Measurements from ENCODE around the gene SEMA4A. TPM values are rescaled to one million over a fixed set of nuclear protein-coding genes. Genes with fewer than 3 reads are reported as not detected.
"Not testable (repeated sequence)": the region's sequence is repeated elsewhere in the genome, so short reads cannot be mapped to it uniquely, and the experiment has no call there.

Gene SEMA4A
- total RNA-seq, 4 donors from 2014 or later = 1.7 to 4.1 (median 2.6) TPM

GRCh38 chr1:156121005-156121404 lies 32.4 kb upstream of the SEMA4A start:
- TF ChIP-seq POLR2AphosphoS5 (IDR thresholded peaks at IDR 0.05) = peak in 1 of 2 donors; percentile 16
- H3K36me3 ChIP-seq = peaks cover 0 to 19% (median 0%) of the 10 kb centered on the region in 4 donors
- peaks cover 82 to 98% (median 97%) of the 10 kb centered on the region in 4 donors for H3K4me1 ChIP-seq
- DNase-seq (ENCODE audit: extremely low spot score); H3K27me3 ChIP-seq; H3K9me3 ChIP-seq; intact Hi-C loops (cut with DNase I): not testable (repeated sequence)
- peak overlapping the region; percentile 92 to 100 (median 96) for H3K27ac ChIP-seq (replicated peaks in 1 of 4)
- H3K4me3 ChIP-seq = peak overlapping the region; percentile 53 to 97 (median 83)
- 36% methylated on average over 4 of the region's 4 CpGs for whole genome bisulfite sequencing

GRCh38 chr1:156121457-156121856 lies 31.9 kb upstream of the SEMA4A start:
- Histone ChIP-seq H3K4me3 (peak overlapping the region; percentile 46 to 69 (median 58)), H3K36me3 (peaks cover 0 to 19% (median 0%) of the 10 kb centered on the region in 4 donors), H3K27ac (replicated peaks in 1 of 4) (peak overlapping the region; percentile 92 to 100 (median 96)), H3K9me3 (no peaks in the 10 kb centered on the region), H3K4me1 (peaks cover 86 to 100% (median 100%) of the 10 kb centered on the region in 4 donors), H3K27me3 (no peaks in the 10 kb centered on the region)
- TF ChIP-seq POLR2AphosphoS5 (IDR thresholded peaks at IDR 0.05) = no peak
- TF ChIP-seq POLR2A (IDR thresholded peaks at IDR 0.05; ENCODE audit: low read depth) = no peak
- no peak for TF ChIP-seq CTCF (IDR thresholded peaks at IDR 0.05)
- no peak for TF ChIP-seq EP300 (IDR thresholded peaks at IDR 0.05)
- WGBS = 65% methylated on average over 4 of the region's 4 CpGs
- no peak for DNase-seq (ENCODE audit: extremely low spot score)
- intact Hi-C loops (cut with DNase I) = no loop called here

GRCh38 chr1:156122086-156122485 lies 31.3 kb upstream of the SEMA4A start:
- Histone ChIP-seq H3K36me3 (peaks cover 0 to 19% (median 0%) of the 10 kb centered on the region in 4 donors), H3K4me1 (peaks cover 91 to 100% (median 100%) of the 10 kb centered on the region in 4 donors), H3K27ac (replicated peaks in 1 of 4) (peak overlapping the region; percentile 92 to 100 (median 96)), H3K4me3 (peak overlapping the region; percentile 46 to 69 (median 58)), H3K9me3 (no peaks in the 10 kb centered on the region), H3K27me3 (no peaks in the 10 kb centered on the region)
- 36% methylated on average over 4 of the region's 4 CpGs for WGBS
- intact Hi-C loops (cut with DNase I) = no loop called here
- DNase-seq (ENCODE audit: extremely low spot score) = no peak
- TF ChIP-seq CTCF (IDR thresholded peaks at IDR 0.05) (no peak), POLR2A (IDR thresholded peaks at IDR 0.05; ENCODE audit: low read depth) (no peak), EP300 (IDR thresholded peaks at IDR 0.05) (no peak), POLR2AphosphoS5 (IDR thresholded peaks at IDR 0.05) (no peak)

GRCh38 chr1:156122519-156123355 lies 30.6 kb upstream of the SEMA4A start:
- peak overlapping the region; percentile 46 to 69 (median 58) for H3K4me3 ChIP-seq
- H3K27ac ChIP-seq (replicated peaks in 1 of 4) = peak overlapping the region; percentile 92 to 100 (median 96)
- H3K36me3 ChIP-seq = peaks cover 0 to 19% (median 0%) of the 10 kb centered on the region in 4 donors
- 17% methylated on average over 12 of the region's 14 CpGs for WGBS
- no peaks in the 10 kb centered on the region for H3K27me3 ChIP-seq
- no peak for TF ChIP-seq POLR2A (IDR thresholded peaks at IDR 0.05; ENCODE audit: low read depth)
- no peak for TF ChIP-seq EP300 (IDR thresholded peaks at IDR 0.05)
- no peak for TF ChIP-seq CTCF (IDR thresholded peaks at IDR 0.05)
- TF ChIP-seq POLR2AphosphoS5 (IDR thresholded peaks at IDR 0.05) = peak in 1 of 2 donors; percentile 77
- peaks cover 91 to 100% (median 100%) of the 10 kb centered on the region in 4 donors for H3K4me1 ChIP-seq
- DNase-seq (ENCODE audit: extremely low spot score) = no peak
- H3K9me3 ChIP-seq = no peaks in the 10 kb centered on the region
- intact Hi-C loops (cut with DNase I) = no loop called here
